RPMI7951 (cell line): Measurements from ENCODE around the gene EIF2S3. TPM values are rescaled to one million over a fixed set of nuclear protein-coding genes. Genes with fewer than 3 reads are reported as not detected.
A peak's percentile ranks its signal among the peaks of the same experiment; 100 is the strongest.
"Not testable (repeated sequence)": the region's sequence is repeated elsewhere in the genome, so short reads cannot be mapped to it uniquely, and the experiment has no call there.

Experiments
- DNase-seq: peaks from one replicate; pipeline ENCODE4 v3.0.0-alpha.2; 2012; ENCODE audit warnings: low read depth
- total RNA-seq: library from RNA; depleted of rRNA; stranded (reverse); fragments of >200 nt; shearing (Covaris generic); gene quantifications from 2 replicates; pipeline ENCODE4 v1.2.3, GENCODE V29; 2014; rRNA removed

EIF2S3 gene
- total RNA-seq = 207 and 214 TPM in 2 replicates

DNA sequence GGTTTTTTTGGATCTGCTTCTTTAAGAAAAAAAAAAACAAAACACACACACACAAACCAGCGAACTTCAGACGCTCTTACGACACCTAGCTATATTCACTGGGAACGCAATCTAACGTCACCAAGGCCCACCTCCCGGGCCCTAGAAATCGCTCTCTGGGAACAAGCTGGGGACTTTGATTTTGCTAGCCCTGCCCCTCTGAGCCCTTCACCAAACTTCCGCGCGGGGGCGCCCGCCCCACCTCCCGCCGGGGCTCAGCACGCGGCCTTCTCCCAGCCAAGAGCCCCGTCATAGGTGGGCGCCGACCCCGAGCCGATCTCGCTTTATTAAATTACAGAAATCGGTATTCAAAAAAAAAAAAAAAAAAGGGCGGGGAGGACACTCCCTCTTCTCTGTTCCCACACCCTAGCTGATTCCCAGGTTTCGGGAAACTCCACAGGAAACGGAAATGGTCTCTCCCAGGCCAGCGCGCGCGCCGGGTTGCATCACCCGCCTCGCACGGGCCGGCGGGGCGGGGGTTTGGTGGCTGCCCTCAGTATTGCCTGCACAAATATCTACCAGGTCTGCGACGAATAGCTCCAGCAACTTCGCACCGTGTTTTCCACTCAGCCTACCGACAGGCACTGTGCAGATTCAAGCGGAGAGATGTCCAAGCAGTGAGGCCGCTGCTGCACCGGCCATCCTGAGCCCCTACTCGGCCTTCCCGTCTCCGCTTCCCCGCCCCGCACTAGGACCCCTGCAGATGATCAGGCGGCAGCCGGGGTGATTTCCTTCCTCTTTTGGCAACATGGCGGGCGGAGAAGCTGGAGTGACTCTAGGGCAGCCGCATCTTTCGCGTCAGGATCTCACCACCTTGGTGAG lies at the start of gene EIF2S3:
Gene EIF2S3 (plus strand): TSS at position 775 of the 861 bp plus-strand sequence. CDS start 13 bp downstream, at position 788.
- DNase-seq = peak; percentile 95

- DNase-seq = no peak
Observed at GRCh38 chrX:24005028-24005427, 49.7 kb upstream of the EIF2S3 start.

- DNase-seq = no peak
Observed at GRCh38 chrX:24005867-24006266, 48.9 kb upstream of the EIF2S3 start.

GRCh38 chrX:24012266-24012665 lies 42.5 kb upstream of the EIF2S3 start:
- no peak for DNase-seq

DNA sequence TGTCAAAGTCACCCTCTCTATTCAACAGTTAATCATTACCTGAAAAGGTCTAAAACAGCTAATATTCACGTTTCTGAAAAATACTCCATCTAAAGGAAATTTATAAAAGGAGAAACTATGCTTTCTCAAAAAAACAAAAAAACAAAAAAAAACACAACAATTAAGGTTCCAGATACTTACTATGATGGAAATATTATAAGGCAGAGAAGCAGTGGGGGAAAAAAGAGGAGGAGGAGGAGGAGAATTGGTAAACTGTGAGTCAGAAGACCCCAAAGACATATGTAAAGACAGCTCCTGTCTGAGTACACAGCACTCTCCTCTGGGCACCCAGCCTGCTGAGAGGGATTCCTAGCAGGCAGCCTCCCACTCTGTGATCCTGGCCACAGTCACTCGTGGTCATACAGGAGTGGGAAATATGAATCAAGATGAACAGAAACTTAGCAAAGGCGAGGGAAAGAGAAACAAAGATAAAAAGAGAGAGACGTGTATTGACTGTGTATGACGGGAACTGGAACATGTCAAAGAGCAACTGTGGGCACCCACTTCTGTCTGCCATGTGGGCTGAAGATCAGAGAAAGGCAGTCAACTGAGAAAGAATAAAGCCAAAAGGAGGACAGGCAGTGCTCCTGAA lies 40.3 kb upstream of the EIF2S3 start:
- no peak for DNase-seq

DNA sequence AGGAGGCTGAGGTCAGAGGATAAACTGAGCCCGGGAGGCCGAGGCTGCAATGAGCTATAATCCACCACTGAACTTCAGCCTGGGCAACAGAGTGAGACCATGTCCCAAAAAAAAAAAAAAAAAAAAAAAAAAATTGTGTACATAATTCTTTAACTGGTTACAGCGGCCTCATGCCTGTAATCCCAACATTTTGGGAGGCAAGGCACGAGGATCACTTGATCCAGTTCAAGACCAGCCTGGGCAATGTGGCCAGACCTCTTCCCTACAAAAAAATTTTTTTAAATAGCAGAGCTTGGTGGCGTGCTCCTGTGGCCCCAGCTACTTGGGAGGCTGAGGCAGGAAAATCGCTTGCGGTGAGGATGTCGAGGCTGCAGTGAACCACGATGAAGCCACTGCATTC lies 37.1 kb upstream of the EIF2S3 start:
- no peak for DNase-seq

DNA sequence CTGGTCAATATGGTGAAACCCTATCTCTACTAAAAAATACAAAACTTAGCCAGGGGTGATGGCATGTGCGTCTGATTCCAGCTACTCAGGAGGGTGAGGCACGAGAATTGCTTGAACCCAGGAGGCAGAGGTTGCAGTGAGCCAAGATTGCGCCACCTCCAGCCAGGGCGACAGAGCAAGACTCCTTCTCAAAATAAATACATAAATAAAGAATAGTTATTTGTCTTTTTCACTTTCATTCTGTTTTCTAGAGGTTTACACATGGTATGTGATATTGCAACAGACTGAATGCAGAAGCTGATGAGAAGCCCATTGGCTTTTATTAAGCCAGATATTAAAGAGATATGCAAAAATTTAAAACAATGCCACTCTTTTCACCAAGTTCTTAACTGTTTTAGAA lies 35.9 kb upstream of the EIF2S3 start:
- DNase-seq = no peak

GRCh38 chrX:24019448-24019847 lies 35.3 kb upstream of the EIF2S3 start:
- no peak for DNase-seq

DNA sequence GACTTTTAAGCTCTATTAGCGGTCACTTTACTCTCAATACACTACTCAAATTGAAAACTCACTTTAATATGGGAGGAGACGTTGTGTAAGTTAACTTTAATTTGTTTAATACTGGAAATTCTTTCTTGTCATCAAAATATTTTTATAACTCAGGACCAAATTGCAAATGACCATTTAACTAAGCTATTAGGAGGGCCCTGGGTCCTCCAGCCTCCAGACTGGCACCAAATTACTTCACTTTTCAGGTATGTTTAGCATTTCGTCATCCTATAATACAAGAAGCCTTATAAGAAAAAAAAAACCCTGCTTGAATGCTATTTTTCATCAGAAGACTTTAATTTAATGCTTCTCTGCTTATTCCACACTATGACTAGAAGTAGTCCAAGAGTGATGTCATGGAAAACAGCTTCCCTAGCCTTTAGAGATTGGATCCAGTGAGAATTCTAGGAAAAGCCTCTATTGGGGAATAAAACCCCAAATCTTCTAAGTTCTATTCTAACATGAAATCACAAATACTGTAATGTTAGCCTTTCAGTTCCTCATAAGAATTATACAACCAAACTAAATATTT lies 34.4 kb upstream of the EIF2S3 start:
- DNase-seq = no peak

DNA sequence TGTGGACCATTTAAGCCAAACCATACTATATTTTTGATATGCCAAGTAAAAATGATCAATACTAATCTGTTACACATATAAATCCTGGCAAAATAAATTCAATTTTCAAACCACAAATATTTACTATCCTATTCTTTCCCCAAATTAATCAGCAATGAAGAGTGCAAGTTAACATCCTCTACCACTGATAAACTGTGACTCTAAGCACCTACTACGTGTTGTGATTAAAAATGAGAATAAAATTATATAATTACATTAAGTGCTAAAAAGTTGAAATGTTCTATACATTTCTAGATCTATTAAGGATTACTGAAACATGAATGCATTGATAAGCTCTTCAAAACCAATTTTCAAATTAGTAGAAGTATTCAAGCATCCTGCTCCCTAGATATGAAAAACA lies 31.2 kb upstream of the EIF2S3 start:
- DNase-seq = no peak

DNA sequence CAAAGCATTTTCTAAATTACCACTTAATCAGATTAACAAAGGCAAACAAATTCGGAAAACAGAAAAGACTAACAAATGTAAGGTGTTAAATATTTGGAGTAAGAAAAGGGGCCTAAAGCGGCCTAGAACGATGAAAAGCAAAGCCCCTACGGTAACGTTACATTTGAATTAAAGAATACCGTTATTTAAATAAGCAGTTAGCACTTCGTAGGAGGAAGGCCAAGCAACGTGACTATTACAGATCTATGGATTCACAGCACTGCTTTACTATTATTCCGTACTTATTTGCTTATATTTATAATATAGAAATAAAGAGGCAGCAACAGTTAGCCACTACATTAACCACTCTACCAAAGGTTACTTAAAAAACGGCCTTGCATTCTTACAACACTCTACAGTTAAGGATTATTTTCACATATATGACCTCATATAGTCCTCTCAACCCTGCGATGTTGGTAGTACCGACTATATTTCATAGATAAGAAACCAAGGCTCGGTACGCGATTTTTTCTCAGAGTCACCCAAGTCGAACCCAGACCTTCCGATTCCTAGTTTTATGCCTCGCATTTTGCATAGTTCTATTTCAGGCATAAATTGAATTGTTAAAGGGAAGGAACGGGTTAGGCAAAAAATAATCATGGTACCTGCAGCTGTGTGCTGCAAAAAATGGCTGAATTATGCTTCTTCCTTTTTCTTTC lies 30.6 kb upstream of the EIF2S3 start:
- no peak for DNase-seq

GRCh38 chrX:24024819-24025740 lies 29.7 kb upstream of the EIF2S3 start:
- peak; percentile 90 for DNase-seq

DNA sequence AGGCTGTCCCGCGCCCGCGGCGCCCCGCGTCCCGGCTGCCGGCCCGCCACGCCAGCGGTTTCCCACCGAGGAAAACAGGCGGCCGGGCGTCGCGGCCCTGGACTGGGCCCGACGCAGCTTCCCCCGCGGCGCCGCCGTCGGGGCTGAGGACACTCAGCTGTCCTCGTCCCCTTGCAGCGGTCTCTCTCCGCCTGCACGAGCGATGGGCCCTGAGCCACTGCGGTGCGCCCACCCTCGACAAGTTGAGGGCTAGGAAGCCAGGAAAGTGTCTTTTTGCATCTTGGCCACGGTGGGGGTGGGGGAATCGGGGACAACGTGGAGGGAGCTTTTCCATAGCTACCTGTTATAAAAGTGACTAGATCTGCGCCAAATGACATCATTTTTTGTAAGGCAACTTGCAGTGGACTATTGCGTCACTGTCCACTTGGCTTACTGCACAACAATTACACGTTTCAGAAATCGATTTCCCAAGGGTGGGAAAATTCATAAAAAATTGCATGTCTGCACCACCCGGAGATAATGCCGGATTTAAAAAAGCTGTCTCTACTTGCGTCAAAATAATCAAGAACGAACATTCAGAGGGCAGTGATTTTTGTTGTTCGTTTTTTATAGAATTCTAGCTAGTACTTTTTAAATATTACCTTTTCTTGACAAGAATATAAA lies 28.9 kb upstream of the EIF2S3 start:
- peak; percentile 44 for DNase-seq

DNA sequence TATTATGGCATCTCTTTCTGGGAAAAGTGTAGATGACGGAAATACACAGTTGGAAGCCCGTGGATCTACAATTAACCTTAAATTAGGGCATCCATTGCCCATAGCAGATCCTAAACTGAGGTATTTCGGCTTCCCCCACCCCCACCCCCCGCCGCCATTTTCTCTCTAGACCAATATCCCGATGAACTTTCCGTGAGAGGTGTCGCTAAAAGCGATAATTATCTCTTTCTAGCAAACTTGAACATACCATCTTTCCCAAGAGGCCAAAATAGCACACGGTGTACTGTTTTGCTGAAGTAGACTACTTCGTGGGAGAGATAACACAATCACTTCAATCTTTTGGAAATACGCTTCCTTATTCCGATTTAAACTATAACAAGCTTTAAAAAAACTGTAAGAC lies 28.3 kb upstream of the EIF2S3 start:
- peak; percentile 18 for DNase-seq

DNA sequence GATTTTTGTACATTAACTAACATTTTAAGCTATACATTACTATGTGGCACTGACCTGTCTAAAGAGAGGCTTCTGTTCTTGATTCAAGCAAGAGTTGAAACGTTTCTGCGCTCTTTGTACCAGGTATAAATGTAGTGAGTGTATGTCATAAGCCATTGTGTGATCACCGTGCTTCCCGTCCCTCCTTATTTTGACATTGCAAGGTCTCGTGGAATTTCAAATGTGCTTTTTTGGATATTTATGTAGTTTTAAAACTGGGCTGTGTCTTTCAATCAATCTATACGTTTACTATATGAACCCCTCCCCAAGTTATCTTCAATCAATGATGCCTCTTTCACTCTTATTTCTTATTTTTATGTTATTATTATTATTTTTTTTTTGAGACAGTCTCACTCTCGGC lies 27.7 kb upstream of the EIF2S3 start, which contains the start of gene KLHL15:
Gene KLHL15 (minus strand): TSS at position 101 of the 400 bp plus-strand sequence. CDS start 20,493 bp downstream, outside the sequence.
- DNase-seq = no peak

DNA sequence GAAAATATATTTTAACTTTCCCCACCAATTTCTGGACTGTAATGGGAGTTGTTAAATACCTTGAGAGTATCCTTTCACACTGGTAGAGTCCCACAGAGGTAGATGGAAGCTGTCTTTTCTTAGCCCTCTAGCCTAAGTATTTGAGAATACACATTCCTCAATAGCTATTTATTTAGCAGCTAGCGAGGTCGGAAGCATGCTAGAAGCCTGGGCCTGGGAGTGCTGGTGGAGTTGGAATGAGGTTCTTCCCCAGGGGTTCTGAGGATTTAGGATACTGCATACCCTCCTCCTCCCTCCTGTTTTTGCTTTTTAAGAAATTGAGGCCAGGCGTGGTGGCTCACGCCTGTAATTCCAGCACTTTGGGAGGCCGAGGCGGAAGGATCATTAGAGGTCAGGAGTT lies 26.8 kb upstream of the EIF2S3 start:
- no peak for DNase-seq

DNA sequence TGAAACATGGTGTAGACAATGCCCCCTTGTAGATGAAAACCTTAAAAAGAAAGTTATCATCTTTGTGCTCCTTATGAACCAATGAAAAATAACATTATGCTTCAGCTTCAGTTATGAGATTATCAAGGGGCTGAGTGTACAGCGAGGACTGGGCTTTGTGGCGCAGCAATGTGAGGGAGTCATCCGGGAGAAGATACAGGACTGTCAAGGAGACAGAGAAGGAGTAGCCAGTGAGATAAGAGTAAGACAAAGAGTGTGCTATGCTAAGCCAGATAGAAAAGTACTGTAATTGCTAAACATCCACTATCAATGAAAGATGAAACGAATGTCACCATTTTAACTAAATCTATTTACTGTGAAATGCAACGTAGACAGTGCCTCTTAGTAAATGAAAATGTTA lies 24.2 kb upstream of the EIF2S3 start:
- no peak for DNase-seq

DNA sequence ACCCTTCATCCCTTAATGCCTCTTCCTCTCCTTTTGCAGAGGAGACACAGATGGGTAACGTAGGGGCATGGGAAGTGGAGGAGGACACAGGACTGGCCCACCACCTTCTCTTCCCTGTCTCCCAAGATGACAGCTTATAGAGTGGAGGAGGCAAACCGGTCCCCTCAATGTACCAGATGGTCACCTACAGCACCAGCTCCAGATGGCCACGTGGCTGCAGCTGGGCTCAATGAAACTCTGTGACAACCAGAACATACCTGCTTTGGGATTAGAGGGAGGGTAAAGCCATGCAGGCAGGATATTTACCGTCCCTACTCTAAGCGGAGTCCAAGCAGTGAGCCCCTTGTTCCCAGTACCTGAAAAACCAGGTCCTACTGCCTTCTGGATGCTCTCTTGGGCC lies 20.3 kb upstream of the EIF2S3 start:
- no peak for DNase-seq

DNA sequence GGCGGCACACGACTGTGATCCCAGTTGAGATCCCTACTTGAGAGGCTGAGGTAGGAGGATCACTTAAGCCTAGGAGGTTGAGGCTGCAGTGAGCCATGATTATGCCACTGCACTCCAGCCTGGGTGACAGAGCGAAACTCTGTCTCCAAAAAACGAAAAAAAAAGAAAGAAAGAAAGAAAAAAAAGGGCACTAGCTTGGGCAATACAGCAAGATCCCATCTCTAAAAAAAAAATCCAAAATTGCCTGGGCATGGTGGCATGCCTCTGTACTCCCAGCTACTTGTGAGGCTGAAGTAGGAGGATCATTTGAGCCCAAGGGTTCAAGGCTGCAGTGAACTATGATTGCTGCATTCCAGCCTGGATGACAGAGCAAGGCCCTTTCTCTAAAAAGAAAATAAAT lies 17.0 kb upstream of the EIF2S3 start:
- no peak for DNase-seq

GRCh38 chrX:24046060-24046459 lies 8.7 kb upstream of the EIF2S3 start:
- not testable (repeated sequence) for DNase-seq
